HG03095 (cell line): Measurements from ENCODE around the gene VWA8.
"Not testable (repeated sequence)": the region's sequence is repeated elsewhere in the genome, so short reads cannot be mapped to it uniquely, and the experiment has no call there.

ENCODE experiments used
- ATAC-seq: cut with Tn5 transposase; IDR thresholded peaks from one replicate; pipeline ENCODE4 v1.9.1; 2021; ENCODE audit warnings: moderate library complexity; ENCODE audit not compliant: unreplicated experiment

VWA8 gene

DNA sequence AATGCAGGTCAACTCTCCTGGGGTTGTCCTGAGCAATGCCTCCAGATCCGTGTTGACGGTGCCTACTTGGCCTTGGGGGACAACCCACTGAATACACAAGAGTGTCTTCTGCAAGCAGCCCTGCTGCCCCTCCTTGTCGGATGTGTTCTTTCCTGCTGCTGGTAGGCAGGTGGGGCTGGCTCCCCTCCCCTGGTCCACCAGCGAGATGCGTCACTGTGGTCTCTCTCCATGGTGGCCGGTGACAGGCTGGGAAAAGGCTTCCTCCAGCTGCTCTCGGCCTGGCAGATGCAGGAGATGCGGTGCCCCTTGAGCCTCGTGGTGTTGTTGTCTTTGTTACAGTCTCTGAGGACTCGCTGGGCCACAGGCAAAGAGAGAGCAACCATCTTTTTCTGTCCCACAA, 418.6 kb downstream of the VWA8 start:
- ATAC-seq: no peak

DNA sequence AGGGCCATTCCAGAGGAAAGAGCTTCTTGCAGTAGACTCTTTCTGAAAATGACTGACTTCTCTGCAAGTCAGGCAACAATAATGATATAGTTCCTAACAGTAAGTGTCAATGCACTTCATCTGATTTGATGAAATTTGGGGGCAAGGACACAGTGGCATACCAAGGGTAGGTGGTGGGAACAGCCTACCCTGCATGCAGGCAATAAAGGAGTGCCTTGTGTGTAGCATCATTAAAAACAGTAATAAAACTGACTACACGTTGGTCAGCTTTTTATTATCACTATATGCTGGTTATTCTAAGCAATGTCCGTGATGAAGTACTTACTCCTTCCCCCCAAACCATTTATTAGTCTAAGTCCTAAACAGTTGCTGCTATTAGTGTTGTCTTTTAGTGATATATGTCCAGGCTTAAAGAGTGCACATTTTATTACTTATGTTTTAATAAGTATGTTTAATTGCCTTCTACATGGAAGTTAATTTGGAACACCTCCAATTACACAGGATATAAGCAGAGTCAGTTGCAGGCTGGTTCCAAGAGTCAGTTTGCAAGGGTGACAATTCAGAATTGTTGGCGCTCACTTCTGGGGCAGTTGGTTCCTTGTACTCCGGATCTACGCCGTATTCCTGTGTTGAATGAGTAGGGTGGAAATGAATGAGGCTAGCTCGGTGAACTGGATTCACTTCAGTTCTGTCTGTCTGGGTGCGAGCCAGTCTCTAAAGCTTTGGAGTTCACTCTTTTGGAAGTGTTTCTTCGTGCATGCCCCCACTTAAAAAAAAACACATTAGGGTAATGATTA, 419.6 kb downstream of the VWA8 start:
- no peak for ATAC-seq

DNA sequence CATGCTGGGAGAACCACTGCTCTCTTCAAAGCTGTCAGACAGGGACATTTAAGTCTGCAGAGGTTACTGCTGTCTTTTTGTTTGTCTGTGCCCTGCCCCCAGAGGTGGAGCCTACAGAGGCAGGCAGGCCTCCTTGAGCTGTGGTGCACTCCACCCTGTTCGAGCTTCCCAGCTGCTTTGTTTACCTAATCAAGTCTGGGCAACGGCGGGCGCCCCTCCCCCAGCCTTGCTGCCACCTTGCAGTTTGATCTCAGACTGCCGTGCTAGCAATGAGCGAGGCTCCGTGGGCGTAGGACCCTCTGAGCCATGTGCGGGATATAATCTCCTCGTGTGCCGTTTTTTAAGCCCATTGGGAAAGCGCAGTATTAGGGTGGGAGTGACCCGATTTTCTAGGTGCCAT, 420.7 kb downstream of the VWA8 start:
- not testable (repeated sequence) for ATAC-seq

DNA sequence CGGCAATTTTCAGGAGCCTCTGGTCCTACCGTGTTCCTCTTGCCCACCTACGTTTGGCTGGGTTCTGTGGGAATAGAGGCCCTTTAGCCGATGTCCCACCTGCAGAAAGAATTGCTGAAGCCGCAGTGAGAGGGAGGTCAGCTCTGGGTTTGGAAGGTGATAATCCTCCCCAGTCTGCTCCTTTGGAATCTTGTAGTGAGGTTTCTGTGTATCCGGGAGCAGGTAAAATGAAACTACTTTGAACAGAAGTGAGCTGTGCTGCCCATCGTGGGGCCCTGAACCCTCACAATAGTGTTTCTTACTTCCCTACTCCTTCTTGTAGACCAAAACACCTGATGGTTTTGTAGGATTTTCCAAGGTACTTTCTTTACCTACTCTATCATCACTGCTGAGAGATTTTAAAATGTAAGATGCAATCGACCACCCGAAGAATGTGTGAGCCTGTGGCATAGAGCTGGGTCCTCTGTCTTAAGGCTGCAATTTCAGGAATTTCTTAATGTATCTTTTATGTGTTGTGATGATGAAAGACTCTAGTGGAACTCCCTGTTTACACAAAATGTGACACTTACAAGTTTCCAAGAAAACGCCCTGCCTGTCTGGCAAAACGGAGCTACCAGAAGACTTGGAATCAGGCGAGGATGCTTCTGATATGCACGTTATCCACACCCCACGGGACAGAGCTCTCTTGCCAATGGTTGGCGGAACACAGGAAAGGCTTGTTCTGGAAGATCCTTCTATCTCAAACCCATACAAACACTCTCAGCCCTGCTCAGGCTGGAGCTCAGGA, 427.4 kb downstream of the VWA8 start:
- ATAC-seq: no peak

DNA sequence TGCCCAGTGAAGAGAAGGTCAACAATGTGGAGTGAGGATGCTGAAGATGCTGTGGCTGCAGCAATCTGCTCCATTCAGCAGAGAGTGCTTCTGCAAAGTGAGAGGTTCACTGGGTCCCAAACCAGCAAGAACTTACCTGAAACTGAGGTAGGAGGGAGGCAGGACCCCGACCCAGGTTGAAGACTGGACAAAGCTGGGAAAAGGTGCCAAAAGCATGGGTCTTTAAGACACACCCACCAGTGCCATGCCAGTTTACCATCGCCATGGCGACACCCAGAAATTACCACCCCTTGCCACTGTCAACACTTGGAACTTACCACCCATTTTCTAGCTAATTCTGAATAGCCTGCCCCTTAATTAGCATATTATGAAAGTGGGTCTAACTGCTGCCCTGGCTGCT, 432.9 kb downstream of the VWA8 start:
- ATAC-seq: no peak

DNA sequence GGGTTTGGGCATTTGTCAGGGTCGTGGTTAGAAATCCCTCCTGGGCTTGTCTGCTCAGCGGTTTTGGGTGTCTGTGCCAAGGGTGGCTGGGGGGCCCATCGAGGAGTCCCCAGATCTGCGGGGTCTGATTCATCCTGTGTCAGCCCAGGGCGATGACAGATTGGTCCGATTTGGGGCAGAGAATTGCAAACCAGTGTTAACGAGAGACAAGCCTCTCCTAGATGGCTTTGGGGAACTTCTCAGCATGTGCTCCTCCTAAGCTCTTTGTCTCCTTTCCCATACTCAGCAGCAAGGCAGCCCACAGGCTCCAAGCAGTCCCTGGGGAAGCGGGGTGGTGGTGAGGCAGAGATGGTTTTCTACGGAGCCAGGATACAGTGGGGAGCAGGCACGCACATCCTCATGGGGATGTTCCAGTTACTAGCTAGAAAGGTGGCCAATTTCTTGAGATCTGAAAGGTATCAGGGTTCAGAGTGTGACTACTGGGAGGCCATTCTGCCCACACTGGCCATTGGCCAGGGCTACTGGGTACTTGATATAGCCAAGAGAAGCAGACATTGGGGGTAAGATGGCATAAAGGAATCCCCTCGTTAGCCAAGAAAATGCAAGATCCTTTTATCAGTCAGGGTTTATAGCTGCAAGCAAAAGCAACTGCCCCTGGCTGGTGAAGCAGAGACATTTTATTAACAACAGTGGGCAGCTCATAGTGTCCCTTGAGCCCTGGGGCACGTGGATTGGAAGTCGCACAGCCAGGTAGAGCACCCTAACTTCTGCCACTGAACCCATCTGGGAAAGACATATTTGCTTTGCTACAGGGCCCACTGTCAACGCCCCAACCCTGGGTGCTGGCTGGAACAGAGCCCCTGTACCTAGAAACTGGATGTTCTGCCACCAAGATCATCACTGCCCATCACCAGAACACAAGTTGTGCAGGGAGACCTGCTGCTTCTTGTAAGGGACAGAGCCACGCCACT, 440.0 kb downstream of the VWA8 start:
- no peak for ATAC-seq

DNA sequence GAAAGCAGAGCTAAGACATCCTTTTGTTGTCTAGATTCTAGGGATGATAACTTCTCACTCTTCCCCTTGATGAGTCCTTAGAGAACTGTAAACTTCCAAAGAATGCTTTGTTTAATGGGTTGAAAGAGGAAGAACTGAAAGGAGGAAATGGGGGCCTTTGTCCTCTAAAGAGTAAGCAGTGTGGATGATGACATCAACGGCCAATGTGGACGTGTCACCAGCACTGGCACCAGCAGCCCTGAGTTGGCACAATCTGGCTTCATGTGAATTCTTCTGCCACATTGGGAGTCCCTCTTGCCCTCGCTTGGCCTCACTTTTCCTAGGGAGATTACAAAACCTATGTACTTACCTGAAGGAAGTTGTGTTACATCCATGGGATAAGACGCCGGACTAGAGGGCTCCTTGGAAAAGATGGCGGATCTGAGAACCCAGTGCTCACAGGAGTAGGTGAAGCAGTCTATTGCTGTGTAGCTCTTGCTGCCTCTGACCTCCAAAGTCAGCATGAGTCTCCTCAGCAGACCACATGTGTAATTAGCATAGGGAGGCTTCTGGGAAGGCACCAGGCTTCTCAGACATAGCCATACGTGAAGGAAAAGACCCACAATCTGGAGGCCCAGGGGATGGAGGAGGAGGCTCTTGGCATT, 440.8 kb downstream of the VWA8 start:
- no peak for ATAC-seq
